ENCODE results near the gene TLR4. TPM values are rescaled to one million over a fixed set of nuclear protein-coding genes. Genes with fewer than 3 reads are reported as not detected.

Gene TLR4
- total RNA-seq, 1 donor from 2014 or later: 25.3 TPM

DNA sequence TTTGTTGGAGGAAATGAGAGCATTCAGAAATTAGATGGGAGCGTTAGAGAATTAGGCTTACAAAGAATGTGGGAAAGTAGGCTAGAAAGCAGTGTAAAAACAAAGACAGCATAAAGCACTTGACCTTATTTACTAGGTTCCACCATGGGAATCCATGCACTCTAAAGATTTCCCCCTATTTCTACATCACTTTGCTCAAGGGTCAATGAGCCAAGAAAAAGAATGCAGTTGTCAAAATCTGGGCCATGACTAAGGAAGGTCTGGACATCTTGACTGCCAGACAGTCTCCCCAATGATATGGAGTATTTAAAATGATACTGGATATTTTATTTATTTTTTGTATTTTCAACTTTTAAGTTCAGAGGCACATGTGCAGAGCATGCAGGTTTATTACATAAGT is 3.4 kb downstream of the TLR4 start:
- no peak for DNase-seq (ENCODE audit: low spot score)
- intact Hi-C loops (cut with DNase I): no loop called here
- ATAC-seq: no peak

DNA sequence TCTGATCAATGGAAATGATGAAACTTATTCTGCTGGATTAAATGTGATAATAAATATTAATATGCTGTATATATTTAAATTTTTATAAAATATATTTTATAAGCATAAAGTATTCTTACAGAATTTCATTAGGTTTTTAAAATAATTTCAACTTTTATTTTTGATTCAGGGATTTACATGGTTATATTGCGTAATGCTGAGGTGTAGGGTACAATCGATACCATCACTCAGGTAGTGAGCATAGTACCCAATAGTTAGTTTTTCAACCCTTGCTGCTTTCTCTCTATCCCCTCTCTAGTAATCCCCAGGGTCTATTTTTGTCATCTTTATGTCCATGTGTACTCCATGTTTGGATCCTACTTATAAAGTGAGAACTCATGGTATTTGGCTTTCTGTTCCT is 5.7 kb downstream of the TLR4 start:
- ATAC-seq (no peak), DNase-seq (ENCODE audit: low spot score) (no peak)
- intact Hi-C loops (cut with DNase I): no loop called here

DNA sequence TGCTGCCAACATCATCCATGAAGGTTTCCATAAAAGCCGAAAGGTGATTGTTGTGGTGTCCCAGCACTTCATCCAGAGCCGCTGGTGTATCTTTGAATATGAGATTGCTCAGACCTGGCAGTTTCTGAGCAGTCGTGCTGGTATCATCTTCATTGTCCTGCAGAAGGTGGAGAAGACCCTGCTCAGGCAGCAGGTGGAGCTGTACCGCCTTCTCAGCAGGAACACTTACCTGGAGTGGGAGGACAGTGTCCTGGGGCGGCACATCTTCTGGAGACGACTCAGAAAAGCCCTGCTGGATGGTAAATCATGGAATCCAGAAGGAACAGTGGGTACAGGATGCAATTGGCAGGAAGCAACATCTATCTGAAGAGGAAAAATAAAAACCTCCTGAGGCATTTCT is 10.1 kb downstream of the TLR4 start:
- intact Hi-C loops (cut with DNase I): no loop called here
- ATAC-seq (no peak), DNase-seq (ENCODE audit: low spot score) (no peak)

DNA sequence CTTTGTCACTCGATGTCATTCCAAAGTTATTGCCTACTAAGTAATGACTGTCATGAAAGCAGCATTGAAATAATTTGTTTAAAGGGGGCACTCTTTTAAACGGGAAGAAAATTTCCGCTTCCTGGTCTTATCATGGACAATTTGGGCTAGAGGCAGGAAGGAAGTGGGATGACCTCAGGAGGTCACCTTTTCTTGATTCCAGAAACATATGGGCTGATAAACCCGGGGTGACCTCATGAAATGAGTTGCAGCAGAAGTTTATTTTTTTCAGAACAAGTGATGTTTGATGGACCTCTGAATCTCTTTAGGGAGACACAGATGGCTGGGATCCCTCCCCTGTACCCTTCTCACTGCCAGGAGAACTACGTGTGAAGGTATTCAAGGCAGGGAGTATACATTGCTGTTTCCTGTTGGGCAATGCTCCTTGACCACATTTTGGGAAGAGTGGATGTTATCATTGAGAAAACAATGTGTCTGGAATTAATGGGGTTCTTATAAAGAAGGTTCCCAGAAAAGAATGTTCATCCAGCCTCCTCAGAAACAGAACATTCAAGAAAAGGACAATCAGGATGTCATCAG is 11.3 kb downstream of the TLR4 start:
- DNase-seq (ENCODE audit: low spot score) (no peak), ATAC-seq (no peak)
- intact Hi-C loops (cut with DNase I): no loop called here

DNA sequence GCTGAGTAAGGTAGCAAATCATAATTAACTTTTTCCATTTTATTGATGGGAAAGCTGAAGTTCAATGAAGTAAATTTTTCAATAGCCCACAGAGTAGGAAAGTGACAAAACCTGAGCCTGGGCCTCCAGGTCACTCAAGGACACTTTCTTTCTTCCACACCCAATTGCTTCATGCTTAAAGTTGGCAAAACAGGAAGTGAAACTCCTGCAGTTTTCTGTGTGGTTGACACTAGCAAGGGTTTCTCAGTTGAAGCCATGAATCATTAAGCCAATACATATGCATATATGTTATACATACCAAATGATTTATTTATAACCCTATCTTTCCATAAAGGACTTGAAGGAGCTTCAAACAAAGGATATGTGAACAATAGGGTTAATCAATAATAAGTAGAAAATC is 13.9 kb downstream of the TLR4 start:
- ATAC-seq: no peak
- intact Hi-C loops (cut with DNase I): no loop called here
- DNase-seq (ENCODE audit: low spot score): no peak

DNA sequence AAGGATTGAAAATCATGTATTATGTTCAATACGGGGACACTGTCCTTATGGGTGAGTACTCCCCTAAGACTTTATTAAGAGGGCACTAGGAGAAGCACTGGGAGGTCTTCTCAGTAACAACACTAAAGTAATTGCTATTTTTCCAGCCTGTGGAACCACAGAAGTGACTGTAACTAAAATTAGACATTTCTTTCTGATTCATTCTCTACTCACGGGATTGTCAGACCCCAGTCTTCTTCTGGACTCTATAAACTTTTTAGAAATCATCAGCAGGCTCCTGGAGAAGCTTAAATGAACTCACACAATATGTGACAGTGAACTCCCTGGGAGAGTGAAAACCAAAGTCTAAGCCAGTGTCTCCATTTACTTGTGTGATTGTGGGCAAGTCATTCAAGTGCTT is 14.5 kb downstream of the TLR4 start:
- ATAC-seq (no peak), DNase-seq (ENCODE audit: low spot score) (no peak)

DNA sequence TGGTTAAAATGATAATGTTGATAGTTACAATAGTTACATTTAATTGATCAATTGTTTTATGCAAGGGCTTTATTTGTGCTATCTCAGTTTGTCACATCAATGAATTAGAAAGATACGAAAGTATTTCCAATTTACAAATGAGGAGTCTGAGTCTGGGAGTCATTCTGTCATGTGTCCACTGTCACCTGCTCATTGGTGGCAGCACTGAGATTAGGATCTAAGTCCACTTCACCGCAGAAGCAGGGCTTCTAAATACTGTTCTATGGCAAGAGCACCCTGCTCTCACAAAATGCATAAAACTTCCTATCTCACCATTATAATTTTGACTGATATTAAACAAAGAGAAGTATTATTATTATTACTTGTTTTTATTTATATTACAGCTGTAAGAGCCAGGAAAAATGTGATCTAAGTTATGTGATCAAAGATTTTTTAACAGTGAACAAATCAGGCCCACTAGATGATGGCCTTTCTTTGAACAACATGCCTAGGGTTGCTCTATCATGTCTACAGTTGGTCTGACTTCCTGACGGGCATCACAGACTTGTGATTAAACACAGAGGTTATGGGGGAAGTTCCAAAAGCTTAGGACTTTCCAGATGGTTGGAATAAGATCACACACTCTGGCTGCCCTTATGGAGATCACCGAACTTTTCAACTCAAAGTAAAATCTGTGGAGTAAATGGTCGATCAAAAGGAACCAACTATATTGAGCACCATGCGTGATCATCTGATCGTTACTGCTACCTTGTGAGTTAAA is 15.1 kb downstream of the TLR4 start:
- intact Hi-C loops (cut with DNase I): no loop called here
- DNase-seq (ENCODE audit: low spot score): no peak
- no peak for ATAC-seq

More for the DNA sequence above, 14.5 kb downstream of the TLR4 start:
- intact Hi-C loops (cut with DNase I): no loop called here

DNA sequence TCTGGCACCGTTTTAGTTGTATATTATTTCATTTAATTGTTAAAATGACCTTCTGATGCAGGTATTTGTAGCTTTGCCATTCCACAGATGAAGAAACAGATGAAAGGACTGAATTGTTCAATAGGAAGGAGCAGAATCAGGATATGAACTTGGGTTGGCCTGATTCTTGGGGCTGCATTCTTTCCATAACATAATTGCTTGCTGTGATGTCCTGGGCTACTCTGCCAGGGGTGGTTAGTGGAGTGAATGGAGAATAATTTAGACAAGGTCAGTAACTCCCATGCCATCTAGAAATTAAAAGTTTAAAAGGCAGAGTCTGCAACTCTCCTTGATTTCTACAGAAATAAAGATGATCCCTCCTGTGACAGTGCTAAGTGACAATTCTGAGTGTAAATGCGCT is 15.9 kb downstream of the TLR4 start:
- ATAC-seq (no peak), DNase-seq (ENCODE audit: low spot score) (no peak)
- intact Hi-C loops (cut with DNase I): no loop called here

DNA sequence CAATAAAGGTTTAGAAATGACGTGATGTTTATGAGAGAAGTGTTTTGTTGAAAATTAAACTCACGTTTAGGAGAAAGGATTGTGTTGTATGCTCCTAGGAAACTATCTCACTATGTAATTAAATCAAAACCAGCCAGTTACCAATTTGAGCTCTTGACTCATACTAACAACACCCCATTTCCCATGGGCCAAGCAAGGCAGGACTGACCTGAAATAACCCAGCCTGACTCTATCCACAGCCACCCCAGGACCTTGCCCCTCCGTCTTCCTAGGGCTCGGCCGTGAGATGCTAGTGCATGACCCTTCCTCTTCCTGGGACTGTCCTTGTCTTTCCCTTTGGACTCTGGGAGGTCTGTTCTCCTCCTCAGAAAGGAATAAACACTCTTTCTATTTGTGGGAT is 16.4 kb downstream of the TLR4 start:
- ATAC-seq (peak; percentile 96), DNase-seq (ENCODE audit: low spot score) (no peak)
- intact Hi-C loops (cut with DNase I): no loop called here

DNA sequence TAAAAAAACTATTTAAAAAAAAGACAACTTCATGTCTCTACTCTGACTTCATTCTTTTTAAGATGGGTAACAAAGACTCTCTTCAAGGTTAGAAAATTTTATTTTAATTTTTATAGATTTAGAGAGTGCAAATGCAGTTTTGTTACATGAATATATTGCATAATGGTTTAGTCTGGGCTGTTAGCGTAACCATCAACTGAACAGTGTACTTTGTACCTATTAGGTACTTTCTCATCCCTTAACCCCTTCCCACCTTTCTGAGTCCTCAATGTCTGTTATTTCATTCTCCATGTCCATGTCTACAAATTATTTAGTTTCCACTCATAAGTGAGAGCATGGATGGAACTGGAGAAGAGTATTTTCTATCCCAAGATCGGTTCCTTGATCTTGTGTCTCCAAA is 16.8 kb downstream of the TLR4 start:
- ATAC-seq (peak; percentile 16), DNase-seq (ENCODE audit: low spot score) (no peak)
- intact Hi-C loops (cut with DNase I): no loop called here

DNA sequence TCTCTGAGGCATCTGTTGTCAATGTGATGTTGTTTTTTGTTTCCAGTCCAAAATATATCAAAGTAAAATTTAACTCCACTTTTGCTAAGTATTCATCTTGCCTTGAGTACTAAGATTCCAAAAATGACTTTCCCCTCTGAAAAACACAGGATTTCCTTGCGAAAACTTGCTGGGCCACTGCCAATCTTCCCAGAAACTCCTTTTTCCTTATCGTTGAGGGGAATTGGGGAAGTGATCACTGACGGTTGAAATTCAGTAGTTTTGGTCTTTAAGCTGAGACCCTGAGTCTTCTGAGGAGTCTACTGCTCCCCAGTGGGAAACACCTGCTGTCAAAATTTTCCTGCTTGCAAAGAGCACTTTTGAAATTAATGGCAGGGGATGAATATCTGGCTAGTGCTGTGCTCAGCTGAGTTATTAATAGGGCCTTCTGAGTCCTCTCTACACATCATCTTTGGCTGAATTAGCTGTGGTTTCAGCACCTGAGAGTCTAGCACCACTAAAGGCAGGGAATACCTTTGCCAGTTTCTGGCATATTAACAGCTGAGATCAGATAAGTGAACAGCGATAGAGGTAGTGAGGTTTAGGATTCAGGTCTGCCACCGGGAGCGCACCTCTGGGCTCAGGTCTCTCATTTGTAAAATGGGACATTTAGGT is 18.0 kb downstream of the TLR4 start:
- DNase-seq (ENCODE audit: low spot score) (no peak), ATAC-seq (no peak)
- intact Hi-C loops (cut with DNase I): no loop called here

DNA sequence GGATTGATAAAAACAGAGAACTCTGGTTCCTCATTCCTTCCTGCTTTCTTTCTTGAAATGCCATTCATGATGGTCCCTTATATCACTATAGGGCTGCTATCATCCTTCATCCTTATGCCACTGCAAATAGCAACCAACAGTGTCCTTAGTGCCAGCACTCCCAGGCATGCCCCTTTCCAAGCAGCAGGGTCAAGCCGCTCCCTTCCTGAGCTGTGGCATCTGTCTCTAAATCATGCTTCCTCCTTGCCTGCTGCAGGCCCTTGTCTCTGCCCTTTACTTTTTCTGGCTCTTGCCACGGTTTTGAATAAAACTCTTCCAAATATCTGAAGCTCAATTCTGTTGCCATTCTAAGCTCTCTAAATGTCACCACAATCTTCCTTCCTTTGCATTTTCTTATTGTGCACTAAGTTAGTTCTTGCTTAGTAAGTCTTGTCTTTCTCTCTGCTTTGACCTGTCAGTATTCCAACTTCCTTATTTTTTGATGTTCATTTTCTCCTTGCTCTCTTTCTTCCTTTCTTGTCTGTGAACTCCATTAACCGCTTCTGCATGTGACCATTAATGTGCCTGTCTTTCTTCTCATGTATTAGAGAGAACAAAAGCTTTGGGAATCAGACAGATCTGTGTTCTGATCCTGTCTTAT is 19.9 kb downstream of the TLR4 start:
- intact Hi-C loops (cut with DNase I): no loop called here
- ATAC-seq (no peak), DNase-seq (ENCODE audit: low spot score) (no peak)

DNA sequence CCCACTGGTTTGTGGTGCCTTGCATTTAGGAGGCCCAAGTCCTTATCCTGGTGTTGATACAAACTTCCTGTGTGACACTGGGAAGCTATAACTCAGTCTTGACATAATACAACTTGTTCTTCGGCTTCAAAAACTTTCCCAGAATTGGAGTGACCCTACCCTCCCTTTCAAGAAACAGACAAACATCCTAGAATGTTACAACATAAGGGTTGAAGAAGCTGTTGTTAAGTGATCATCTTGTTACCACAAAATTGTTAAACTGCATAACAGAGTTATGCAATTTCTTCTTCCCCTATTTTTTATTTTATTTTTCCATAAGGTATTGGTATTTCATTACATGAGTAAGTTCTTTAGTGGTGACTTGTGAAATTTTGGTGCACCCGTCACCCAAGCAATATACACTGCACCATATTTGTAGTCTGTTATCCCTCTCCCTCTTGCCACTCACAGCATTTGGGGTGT is 21.3 kb downstream of the TLR4 start:
- ATAC-seq (peak; percentile 49), DNase-seq (ENCODE audit: low spot score) (no peak)
- intact Hi-C loops (cut with DNase I): no loop called here

DNA sequence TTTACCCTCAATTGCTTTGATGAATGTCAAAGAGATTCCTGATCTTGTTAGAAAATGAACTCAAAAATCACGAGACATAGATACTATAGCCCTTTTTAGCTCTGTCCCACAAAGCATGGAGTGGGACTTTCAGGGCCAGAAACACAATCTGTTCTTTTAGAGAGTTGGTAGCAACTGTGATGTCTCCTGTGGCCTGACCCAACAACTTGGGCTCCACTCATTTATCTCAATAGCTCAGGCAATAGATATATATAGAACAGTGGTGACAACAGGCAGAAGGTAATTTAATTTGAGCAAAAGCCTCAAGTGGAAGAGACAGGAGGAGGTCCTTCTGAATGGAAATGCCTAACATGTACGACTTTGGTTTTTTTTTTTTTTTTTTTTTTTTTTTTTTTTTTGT is 25.2 kb downstream of the TLR4 start:
- no peak for ATAC-seq
- no peak for DNase-seq (ENCODE audit: low spot score)
- intact Hi-C loops (cut with DNase I): no loop called here

DNA sequence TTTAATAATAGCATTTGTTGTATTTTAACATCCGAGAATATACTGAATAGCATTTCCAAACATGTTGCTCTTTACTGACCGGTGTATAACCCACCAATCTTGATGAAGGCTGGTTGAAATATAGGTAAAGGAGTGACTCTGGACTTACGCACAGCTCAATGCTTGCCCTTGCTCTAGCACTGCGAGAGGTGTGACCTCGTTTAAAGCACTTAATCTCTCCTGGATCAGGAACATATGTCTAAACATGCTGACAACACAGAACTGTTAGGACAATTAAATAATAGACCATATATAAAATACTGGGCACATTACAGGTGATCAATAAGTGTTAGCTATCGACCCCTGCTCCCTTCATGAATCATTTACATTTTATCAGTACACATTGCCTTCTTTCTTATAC is 28.3 kb downstream of the TLR4 start:
- ATAC-seq (no peak), DNase-seq (ENCODE audit: low spot score) (no peak)

DNA sequence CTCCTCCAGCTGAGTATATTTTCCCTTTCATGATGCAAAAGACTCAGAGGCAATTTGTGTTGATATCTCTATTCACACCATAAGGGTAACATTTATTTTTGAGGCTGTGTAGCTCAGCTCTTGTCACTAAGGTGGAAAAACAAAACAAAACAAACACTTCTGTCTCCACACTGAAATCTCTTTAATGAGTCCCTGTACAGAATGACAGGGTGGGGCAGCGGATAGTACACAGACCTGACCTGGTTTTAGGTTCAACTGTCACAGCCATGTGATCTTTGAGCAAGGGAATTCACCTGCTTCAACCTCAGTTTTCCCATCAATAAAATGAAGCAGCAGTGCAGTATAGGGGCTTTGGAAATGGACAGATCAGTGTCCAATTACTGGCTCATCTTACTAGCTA is 29.3 kb downstream of the TLR4 start:
- DNase-seq (ENCODE audit: low spot score) (no peak), ATAC-seq (peak; percentile 48)
- intact Hi-C loops (cut with DNase I): no loop called here

More for the DNA sequence above, 28.3 kb downstream of the TLR4 start:
- intact Hi-C loops (cut with DNase I): no loop called here

DNA sequence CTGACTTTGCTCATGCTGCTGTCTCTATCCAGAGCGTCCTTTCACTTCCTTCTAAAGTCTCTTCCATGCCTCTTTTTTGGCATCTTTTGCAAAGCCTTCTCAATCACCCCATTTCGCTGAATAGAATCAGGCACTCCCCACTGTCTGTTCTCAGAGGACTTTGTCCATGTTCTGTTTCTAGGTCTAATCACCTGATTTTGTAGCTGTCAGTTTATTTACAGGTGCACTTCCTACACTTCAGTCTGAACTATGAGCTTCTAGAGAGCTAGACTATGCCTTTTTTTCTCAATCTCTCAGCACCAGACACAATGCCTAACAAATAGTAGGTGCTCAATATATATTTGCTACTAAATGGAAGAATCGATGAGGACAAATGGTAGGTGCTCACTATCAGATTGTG is 29.9 kb downstream of the TLR4 start:
- DNase-seq (ENCODE audit: low spot score): no peak
- intact Hi-C loops (cut with DNase I): no loop called here
- ATAC-seq: no peak

DNA sequence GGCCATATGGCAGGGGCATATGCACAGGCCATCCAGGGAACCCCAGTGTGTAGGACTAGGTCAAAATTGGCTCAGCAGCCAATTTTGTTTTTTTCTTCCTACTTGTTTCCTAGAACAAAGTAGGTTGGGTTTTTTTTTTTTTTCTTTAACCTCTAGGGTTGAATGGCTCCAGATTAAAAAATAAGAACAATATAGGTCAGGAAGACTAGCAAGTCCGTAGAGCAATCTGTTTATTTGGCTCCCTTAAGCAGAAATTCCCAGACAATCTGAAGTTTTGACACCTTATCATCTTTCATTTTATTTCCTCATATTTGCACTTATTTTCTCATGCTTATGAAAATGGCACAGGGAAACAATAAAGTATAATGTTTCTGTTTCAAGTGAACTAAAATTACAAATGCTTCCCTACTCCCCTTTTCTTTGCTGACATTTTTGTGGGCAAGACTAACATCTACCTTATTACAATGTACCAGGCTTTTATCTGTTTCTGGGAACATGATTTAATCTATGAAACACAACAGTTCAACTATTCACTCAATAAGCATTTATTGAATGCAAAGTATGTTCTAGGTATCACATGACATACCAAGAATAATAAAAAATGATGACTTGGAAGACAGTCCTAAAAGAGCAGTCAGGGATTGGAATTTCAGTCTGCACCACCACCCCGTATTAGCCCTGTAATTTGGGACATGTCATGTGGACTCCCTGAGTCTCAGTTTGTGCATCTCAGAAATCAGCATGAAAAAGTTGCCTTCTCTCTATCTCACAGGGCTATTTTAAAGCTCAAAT is 30.5 kb downstream of the TLR4 start:
- ATAC-seq: no peak
- no peak for DNase-seq (ENCODE audit: low spot score)
- intact Hi-C loops (cut with DNase I): no loop called here

DNA sequence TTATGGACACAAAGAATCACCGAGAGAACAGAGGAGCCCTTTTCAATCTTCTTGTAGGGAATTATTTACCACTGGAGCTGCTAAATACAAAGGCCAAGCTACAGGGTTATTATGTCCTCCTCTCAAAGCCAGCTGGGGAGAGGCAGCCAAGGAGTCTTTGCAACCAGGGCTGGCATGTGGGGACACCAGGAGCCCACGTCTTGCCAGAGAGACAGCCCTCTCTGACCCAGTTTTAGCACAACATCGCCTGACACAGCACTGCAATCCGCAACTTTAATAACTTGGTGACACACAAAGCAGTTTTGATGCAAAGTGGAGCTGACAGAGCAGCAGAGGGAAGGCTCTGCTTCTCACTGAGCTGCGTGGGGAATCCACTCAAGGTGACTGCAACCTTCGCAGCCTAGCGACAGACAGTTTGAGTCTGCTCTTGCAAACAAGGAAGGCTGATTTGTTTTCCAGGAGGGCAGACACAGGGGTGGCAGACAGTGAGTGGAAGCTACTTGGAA is 33.6 kb downstream of the TLR4 start:
- no peak for ATAC-seq
- intact Hi-C loops (cut with DNase I): no loop called here

More for the DNA sequence above, 33.6 kb downstream of the TLR4 start:
- DNase-seq (ENCODE audit: low spot score): no peak
